ENCODE results near the gene MDM2.
"Not testable (repeated sequence)": the region's sequence is repeated elsewhere in the genome, so short reads cannot be mapped to it uniquely, and the experiment has no call there.

The MDM2 gene

GRCh38 chr12:68839183-68840147 lies 31.5 kb downstream of the MDM2 start:
- no peak for TF ChIP-seq CTCF (IDR thresholded peaks at IDR 0.05; ENCODE audit: low read depth, low read length, missing control alignments)
- no peak for DNase-seq (ENCODE audit: low read depth)
- no peak overlapping the region for H3K4me3 ChIP-seq (ENCODE audit: low read depth, low read length)

- not testable (repeated sequence) for H3K4me3 ChIP-seq (ENCODE audit: low read depth, low read length); DNase-seq (ENCODE audit: low read depth)
Observed at GRCh38 chr12:68841175-68841574, 33.2 kb downstream of the MDM2 start.

- DNase-seq (ENCODE audit: low read depth): no peak
- no peak for TF ChIP-seq CTCF (IDR thresholded peaks at IDR 0.05; ENCODE audit: low read depth, low read length, missing control alignments)
- H3K4me3 ChIP-seq (ENCODE audit: low read depth, low read length): no peak overlapping the region
Observed at GRCh38 chr12:68841717-68842116, 33.7 kb downstream of the MDM2 start.

- no peak overlapping the region for H3K4me3 ChIP-seq (ENCODE audit: low read depth, low read length)
- no peak for DNase-seq (ENCODE audit: low read depth)
- no peak for TF ChIP-seq CTCF (IDR thresholded peaks at IDR 0.05; ENCODE audit: low read depth, low read length, missing control alignments)
Observed at GRCh38 chr12:68842123-68842522, 34.1 kb downstream of the MDM2 start.

- TF ChIP-seq CTCF (IDR thresholded peaks at IDR 0.05; ENCODE audit: low read depth, low read length, missing control alignments): no peak
- no peak overlapping the region for H3K4me3 ChIP-seq (ENCODE audit: low read depth, low read length)
- no peak for DNase-seq (ENCODE audit: low read depth)
Observed at GRCh38 chr12:68842784-68843567, 35.0 kb downstream of the MDM2 start.

GRCh38 chr12:68844318-68844745 lies 36.4 kb downstream of the MDM2 start:
- DNase-seq (ENCODE audit: low read depth): no peak
- TF ChIP-seq CTCF (IDR thresholded peaks at IDR 0.05; ENCODE audit: low read depth, low read length, missing control alignments): no peak

More at GRCh38 chr12:68844318-68844745, 36.4 kb downstream of the MDM2 start:
- H3K4me3 ChIP-seq (ENCODE audit: low read depth, low read length): no peak overlapping the region

Data from GM12864 (cell line).